NCI-H2107 treated with DMSO at 0.1 percent for 48 hours (cell line): Measurements from ENCODE around the gene SP2.

ENCODE experiments used
- DNase-seq: peaks from one replicate; lab custom pipeline; 2025; ENCODE audit not compliant: unreplicated experiment; lab: John Stamatoyannopoulos, UW

SP2 gene

DNA sequence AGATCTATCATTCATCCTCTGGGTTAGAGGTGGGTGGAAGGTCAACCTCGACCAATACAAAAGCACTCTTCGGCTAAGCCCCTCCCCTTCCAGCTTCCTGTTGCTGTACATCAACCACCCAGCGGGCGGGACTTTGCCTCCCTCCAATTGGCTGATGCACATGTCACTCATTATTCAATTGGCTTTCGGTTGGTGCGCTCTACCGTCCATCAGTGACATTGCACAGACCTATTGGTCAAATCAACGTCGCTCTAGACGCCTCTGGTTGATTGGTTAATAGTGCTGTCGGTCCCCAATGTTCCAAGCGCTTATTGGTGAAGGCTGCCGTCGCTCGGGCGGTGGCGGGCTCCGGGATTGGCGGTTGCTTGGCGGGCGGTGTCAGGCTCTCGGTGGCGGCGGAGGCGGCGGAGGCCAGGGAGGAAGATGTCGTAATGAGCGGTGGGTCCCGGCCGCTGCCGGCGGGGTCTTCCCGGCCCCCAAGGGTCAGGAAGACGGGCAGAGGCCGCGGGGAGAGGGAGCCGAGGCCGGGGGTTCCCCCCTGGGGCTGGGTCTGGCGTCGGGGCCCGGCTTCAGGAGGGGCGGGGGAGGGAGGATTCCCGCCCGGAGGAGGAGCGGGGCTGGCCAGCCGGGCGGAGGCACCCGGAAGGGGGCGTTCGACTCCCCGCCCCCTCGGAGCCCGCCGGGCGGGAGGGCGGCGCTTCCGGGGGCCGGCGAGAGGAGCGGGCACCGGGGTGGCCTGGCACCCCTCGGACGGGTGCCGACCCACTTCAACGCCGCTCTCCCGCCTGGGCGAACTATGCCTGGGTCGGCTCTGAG, at the start of gene SP2:
Gene SP2 (plus strand): TSS at position 381 of the 816 bp plus-strand sequence. CDS start 51 bp downstream, at position 432.
- peak; percentile 99 for DNase-seq

- no peak for DNase-seq
Measured at GRCh38 chr17:47846716-47847340, 49.2 kb upstream of the SP2 start.

DNA sequence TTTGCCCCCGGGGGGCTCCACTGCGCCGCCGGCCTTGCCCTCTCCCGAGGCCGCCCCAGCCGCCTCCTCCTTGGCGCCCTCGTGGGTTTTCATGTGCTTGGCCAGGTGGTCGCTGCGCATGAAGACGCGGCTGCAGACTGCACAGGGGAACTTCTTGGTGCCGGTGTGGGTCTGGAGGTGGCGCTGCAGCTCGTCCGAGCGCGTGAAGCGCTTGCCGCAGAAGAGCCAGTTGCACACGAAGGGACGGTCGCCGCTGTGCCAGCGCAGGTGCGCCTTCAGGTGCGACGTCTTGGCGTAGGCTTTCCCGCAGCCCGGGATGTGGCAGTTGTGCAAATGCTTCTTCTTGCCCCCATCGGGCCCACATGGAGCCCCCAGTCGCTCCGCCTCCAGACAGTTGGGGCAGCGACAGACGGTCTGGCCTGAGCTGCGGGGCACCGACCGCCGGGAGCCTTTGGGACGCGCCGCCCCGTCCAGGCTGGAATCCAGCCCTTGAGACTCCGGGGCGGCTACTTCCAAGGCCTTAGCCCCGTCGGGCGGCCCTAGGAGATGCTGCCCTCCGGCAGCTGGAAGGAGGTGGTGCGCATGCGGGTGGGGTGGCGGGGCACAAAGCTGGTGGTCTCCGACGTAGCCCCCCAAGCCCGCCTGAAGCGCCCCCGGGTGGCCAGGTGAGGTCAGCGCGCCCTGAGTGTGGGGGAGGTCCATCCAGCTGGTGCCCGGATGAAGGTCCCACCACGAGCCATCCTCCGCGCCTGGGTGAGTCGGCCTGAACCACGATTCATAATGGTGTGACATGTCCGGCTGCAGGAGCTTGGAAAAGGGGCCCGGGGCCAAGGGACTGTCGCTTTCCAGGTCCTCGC, 48.5 kb upstream of the SP2 start:
- DNase-seq: no peak

GRCh38 chr17:47848198-47848513, 47.9 kb upstream of the SP2 start:
- no peak for DNase-seq

GRCh38 chr17:47850373-47850691, 45.7 kb upstream of the SP2 start:
- DNase-seq: no peak

DNA sequence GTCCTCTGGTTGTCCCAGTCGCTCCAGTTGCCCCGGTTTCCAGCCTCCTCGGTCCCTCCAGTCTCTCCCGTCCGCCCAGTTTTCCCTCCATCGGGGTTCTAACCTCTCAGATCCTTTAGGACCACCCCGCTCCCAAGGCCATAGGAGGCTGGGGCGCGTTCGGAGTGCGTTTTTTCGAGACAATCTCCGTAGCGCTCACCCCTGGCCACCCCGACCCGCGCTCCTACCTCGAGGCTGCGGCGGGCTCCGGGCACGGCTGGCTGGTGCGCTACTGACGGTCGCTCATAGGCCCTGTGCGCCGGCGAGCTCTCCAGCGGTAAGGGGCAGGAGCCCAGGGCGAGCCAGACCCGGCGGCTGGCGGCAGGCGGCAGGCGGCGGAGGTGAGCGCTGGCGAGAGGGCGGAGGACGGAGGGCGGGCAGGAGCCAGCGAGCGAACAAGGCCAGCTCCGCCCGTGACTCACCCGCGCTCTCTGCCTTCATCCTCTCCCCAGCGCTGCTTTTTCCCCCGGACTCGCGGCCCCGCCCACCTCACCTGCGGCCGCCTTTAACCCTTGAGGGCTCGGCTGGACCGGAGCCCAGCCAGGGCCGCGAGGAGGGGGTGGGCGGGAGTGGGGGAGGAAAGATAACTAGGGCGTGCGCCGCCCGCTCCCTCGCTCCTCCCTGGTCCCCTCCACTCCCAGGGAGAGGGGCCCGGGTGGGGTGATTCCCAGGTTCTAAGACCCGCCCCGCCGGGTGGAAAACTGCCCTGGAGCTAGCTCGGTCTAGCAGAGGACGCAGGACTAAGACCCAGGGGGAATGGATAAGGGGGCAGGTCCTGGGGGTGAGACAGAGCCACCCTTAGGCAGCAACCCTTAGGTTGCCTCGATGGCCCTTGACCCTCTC, 45.1 kb upstream of the SP2 start, which contains the start of gene SP6:
Gene SP6 (minus strand): TSS at position 472 of the 882 bp plus-strand sequence. CDS start 2,734 bp downstream, outside the sequence.
- DNase-seq: peak; percentile 28

DNA sequence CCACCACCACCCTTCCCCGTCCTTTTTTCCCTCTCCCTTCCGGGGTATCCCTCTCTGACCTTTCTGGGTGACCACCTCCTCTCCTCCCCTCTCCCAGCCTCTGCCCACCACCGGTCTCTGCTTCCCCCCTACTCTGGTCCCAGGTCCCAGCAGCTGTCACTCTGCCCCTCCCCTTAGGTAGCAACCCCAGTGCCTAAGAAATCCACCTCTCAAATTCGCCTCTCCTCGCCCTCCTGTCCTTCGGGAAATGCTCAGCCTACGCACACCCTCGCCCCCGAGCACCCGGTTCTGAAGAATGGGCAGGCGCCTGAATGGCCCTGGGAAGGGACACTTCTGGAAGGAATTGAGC, 44.3 kb upstream of the SP2 start:
- DNase-seq: no peak

GRCh38 chr17:47852113-47852949, 43.7 kb upstream of the SP2 start:
- no peak for DNase-seq

DNA sequence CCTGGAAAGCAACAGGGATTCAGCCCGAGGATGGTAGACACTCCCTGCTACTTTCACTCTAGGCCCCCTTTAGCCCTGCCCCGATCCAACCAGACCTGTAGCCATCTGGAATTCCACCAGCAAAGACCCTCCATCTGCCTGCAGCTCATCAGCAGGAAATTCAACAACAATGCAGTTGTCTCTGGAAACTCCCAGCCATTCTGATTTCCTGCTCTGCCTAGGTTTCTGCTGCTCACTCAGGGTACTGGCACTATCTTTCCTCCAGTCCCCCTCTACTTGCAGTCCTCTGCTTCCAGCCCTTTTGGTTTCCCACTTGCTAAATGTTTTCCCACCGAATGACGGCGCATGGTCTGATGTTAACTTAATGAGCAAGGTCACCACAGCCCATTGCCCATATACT, 42.4 kb upstream of the SP2 start:
- DNase-seq: no peak

DNA sequence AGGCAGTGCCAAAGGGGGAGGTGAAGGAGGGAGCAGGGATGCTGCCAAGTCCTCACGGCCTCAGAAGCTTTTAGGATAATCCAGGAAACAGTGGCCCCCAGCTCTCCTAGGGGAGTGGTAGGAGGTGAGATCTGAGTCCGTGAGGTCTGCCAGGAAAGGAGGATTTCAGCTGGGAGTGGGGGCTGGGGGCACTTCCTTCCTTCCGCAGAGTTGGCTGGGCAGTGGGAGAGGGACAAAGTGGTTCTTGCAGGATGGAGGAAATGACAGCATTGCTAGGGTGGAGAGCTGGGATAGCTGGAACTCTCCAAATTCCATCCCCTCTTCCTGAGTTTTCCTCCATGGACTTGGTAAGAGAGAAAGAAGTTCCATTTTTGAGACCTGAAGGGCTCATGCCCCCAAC, 40.3 kb upstream of the SP2 start:
- no peak for DNase-seq

DNA sequence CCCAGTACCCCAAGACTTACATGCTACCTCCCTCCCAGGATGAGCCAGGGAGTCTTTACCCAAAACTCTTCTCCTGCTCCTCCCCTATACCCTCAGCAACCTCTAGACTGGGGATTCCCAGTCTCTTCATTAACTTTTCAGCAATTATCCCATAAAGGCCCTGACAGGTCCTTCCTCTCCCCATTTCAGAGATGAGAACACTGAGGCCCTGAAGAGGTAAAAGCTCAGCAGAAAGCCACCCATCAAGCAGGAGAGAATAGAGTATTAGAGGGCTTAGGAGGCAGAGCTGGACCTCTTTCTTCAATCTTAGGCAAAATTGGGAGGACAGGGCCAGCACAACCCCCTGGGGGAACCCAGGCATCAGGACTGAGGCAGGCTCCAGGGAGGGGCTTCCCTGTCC, 39.2 kb upstream of the SP2 start:
- DNase-seq: no peak

GRCh38 chr17:47857551-47858455, 38.2 kb upstream of the SP2 start:
- no peak for DNase-seq

DNA sequence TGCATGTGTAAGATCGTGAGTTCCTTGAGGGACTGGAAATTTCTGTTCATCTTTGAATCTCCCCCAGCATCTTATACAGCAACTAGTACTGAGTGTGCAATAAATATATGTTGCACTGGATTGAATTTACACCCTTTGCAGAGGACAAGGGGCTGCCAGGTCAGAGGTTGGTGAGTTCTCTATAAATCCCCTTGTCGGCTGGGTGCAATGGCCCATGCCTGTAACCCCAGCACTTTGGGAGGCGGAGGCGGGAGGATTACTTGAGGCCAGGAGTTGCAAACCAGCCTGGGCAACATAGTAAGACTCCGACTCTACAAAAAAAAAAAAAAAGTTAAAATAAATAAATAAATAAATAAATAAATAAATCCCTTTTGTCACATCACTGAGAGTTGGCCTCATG, 35.6 kb upstream of the SP2 start:
- DNase-seq: no peak

DNA sequence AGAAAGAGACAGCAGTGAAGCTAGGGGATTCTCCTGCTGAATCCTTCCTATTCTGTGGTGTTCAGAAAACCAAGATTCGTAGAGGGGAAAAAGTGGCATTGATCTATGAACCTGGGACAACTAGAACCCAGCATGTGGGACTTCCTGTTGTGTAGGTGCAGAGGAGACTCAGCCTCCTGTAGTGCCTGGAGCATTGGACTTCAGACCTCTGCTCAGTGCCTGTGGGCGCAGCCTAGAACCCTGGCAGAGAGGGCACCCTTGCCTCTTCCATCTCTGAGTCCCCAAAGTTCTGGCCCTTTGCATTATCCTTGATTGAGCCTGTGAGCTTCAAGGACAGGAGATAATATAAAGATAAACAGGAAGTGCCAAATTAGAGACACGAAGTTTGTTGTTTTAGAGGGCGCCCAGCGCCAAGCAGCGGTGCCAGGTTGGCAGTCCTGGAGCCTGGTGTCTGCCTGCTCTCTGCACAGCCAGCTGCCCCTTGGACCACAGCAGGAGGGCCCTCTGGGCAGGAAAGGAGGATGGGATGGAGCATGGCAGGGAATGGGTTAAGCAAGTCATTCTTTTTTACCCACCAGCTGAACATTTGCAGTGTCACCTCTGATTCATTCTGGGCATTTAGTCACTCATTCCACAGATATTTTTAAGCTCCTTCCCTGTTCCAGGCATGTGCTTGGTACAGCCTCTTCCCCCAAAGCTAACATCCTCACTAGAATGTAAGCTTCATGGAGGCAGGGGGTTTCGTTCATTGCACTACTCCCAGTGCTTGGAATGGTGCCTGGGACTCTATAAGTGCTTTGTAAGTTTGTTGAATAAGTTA, 33.2 kb upstream of the SP2 start:
- DNase-seq: no peak

GRCh38 chr17:47864791-47865216, 31.2 kb upstream of the SP2 start:
- DNase-seq: no peak

DNA sequence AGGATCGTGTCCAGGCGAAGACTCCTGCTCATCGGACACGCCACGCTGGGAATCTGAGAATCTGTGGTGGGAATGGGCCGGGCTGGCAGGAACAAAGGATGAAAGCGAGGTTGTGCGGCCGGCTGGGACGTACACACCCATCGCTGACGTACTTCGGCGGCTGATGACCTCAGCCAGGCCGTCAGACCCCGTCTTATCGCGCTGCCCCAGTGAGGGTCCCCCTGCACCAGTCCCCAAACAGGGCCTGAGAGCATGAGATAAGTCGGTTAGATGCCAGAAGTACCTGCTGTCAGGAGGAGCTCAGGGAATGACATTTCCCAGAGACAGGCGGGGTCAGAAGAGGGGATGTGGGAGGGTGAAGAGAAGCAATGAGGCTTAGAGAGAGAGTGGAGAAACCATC, 29.1 kb upstream of the SP2 start:
- no peak for DNase-seq

DNA sequence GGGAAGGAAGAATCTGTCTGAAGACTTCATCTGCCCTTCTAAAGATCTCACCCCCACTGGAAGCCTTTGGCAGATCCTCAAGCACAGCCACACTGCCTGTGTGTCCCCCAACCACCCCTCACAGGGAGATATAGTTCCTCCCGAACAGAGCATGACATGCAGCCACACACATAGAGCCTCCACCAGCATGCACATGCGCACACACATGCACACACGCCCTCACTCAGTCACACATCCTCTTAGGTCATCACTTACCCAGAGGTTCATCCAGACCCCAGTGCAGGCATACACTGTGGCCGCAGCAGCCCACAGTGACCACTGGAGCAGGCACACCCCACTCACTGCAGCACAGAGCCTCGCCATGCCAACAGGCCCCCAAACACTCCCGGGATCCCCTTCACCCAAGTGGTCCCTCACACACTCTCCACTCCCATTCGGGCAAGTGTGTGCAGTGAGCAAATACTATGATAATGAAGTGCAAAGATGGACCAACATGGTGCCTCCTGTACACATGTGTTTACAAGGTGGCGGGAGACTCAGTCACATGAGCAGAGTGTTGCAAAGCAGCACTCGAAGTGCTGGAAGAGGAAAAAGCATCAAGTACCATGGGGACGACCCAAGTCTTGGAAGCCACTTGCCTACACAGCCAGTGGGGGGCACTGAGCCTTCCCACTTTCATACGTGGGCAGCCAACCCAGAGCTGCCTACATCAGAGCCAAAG, 28.1 kb upstream of the SP2 start:
- DNase-seq: no peak

DNA sequence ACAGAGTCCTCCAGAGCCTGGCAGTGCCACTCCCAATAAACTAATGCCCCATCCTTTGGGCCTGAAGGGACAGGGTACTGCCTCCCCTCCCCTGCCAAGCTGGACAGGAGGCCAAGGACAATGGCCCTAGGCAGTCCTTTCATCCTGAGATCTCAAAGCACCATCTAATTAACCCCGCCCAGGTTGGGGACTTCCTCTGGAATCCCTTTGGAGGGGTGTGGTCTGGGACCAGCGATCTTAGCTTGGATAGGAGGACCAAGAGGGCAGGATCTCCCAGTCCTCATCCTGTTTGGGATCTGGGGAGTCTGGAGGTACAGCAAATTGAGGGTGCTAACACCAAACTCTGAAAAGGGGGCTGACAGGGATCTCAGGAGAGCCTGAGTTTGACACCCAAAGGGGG, 26.9 kb upstream of the SP2 start:
- DNase-seq: no peak
